ENCODE measurements around the gene ATF2. TPM values are rescaled to one million over a fixed set of nuclear protein-coding genes. Genes with fewer than 3 reads are reported as not detected.

Gene ATF2
- total and polyA plus RNA-seq, 2 of the 13 experiments (the other 11 are each of a cell fraction or from before 2014, with no cell fraction given) = 91.6 to 95.1 TPM

DNA sequence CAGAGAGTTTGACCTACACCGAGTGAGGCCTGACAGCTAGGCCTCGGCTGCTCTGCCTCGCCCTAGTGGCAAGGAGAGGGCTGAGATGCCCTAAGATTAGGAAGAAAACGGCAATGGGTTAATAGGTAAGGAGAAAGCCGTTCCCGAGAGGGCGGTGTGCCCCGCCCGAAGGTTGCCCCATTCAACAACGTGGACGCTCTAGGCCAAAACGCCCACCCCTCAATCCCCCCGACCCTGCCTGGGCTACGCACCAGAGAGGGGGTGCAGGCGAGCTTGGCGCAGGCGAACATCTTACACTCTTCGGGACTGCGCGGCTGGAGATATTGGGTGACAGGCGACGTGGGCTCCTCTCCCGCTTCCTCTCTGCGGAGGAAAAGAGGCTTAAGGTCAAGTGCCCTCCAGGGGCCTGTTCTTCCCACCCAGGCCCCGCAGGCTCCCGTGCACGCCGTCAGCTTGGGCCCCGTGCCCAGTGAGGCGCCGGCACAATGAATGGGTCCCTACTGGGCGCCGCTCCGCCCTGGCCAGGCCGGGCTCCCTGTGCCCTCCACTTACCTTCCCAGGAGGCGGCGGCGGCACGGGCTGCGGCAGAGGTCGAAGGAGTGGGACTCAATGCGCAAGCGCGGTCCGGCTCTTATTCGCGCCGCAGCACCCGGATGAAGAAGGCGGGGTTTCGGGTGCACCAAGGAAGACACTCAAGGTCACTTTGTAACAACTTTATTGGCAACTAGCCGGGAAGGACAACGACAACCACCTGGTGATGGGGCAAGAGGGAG lies 13.3 kb upstream of the ATF2 start, which contains the start of gene ATP5MC3 (continued):
- no peak; the same call in 1 of the 2 replicates for TF ChIP-seq NFRKB (IDR thresholded peaks at IDR 0.05)
- TF ChIP-seq KAT2B (IDR thresholded peaks at IDR 0.05; ENCODE audit: borderline replicate concordance, low read depth, low read length) = no peak
- TF ChIP-seq FOXA1 (IDR thresholded peaks at IDR 0.05) = no peak
- TF ChIP-seq FOXA1 (CRISPR knock-in tag; IDR thresholded peaks at IDR 0.05) = peak; percentile 52
- peak; percentile 63; the same call in 1 of the 2 replicates for TF ChIP-seq MED1 (CRISPR knock-in tag; IDR thresholded peaks at IDR 0.05)
- TF ChIP-seq GPBP1L1 (CRISPR knock-in tag; IDR thresholded peaks at IDR 0.05) = no peak
- TF ChIP-seq, protein P1, sequence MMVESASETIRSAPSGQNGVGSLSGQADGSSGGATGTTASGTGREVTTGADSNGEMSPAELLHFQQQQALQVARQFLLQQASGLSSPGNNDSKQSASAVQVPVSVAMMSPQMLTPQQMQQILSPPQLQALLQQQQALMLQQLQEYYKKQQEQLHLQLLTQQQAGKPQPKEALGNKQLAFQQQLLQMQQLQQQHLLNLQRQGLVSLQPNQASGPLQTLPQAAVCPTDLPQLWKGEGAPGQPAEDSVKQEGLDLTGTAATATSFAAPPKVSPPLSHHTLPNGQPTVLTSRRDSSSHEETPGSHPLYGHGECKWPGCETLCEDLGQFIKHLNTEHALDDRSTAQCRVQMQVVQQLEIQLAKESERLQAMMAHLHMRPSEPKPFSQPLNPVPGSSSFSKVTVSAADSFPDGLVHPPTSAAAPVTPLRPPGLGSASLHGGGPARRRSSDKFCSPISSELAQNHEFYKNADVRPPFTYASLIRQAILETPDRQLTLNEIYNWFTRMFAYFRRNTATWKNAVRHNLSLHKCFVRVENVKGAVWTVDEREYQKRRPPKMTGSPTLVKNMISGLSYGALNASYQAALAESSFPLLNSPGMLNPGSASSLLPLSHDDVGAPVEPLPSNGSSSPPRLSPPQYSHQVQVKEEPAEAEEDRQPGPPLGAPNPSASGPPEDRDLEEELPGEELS (CRISPR knock-in tag; IDR thresholded peaks at IDR 0.05) = peak; percentile 64; the same call in 1 of the 2 replicates
- no peak for TF ChIP-seq KDM6A (CRISPR knock-in tag; IDR thresholded peaks at IDR 0.05; ENCODE audit: low read depth)
- no peak for TF ChIP-seq ZNF703 (CRISPR knock-in tag; IDR thresholded peaks at IDR 0.05; ENCODE audit: borderline replicate concordance)
- TF ChIP-seq ETV5 (CRISPR knock-in tag; IDR thresholded peaks at IDR 0.05; ENCODE audit: borderline replicate concordance) = peak; percentile 53
- no peak; the same call in 1 of the 2 replicates for TF ChIP-seq GFI1 (CRISPR knock-in tag; IDR thresholded peaks at IDR 0.05; ENCODE audit: borderline replicate concordance)
- peak; percentile 58 for TF ChIP-seq HNF4A (CRISPR knock-in tag; IDR thresholded peaks at IDR 0.05)
- TF ChIP-seq ZFYVE20 (CRISPR knock-in tag; IDR thresholded peaks at IDR 0.05; ENCODE audit: borderline replicate concordance, low read depth) = no peak
- TF ChIP-seq ZNF737 (CRISPR knock-in tag; IDR thresholded peaks at IDR 0.05; ENCODE audit: borderline replicate concordance) = peak; percentile 58; the same call in 1 of the 2 replicates

All from HepG2 (cell line).